IMR-90 (cell line): ENCODE results near the gene NUP93. TPM values are rescaled to one million over a fixed set of nuclear protein-coding genes. Genes with fewer than 3 reads are reported as not detected.

Experiments
- ATAC-seq: fragments of 200-7000 bp; cut with Tn5 transposase; 2 replicates; pipeline ENCODE4 v1.9.1; 2020; ENCODE audit warnings: low read depth, mild to moderate bottlenecking, moderate library complexity
- BruUV-seq: library from RNA; stranded (reverse); fragments of 400-500 nt; replicated peaks from 2 replicates; lab custom pipeline; 2021; lab: Mats Ljungman, UMichigan
- CTCF ChIA-PET: fragments of 300-600 bp; formaldehyde crosslinking; extraction: SDS; loops from one replicate; lab custom pipeline; 2021; ENCODE audit warnings: antibody characterized with exemption; lab: Yijun Ruan, JAX
- POLR2A ChIA-PET: fragments of 300-600 bp; sonication (Branson Sonifier 250); formaldehyde crosslinking; loops from one replicate; lab custom pipeline; 2022; ENCODE audit warnings: antibody characterized with exemption; ENCODE audit not compliant: unreplicated experiment; lab: Charles Lee
- DNase-seq: peaks from one replicate; pipeline ENCODE4 v3.0.0; 2013
- H2AFZ ChIP-seq: replicated peaks from 2 replicates; pipeline ENCODE3; 2013; ENCODE audit warnings: low read length, mild to moderate bottlenecking; ENCODE audit not compliant: poor library complexity
- H2AK5ac ChIP-seq: 2 replicates; pipeline ENCODE4 v1.6.1; 2013; ENCODE audit warnings: low read depth, low read length, inconsistent platforms
- H2AK9ac ChIP-seq: replicated peaks from 2 replicates; pipeline ENCODE3; 2013; ENCODE audit warnings: mild to moderate bottlenecking, low read depth, low read length, moderate library complexity; ENCODE audit not compliant: poor library complexity
- H2BK120ac ChIP-seq: 2 replicates; pipeline ENCODE4 v1.6.1; 2013; ENCODE audit warnings: low read depth, low read length, inconsistent platforms
- H2BK15ac ChIP-seq: 3 replicates; pipeline ENCODE4 v1.6.1; 2013; ENCODE audit warnings: low read depth, low read length, inconsistent platforms
- H2BK20ac ChIP-seq: 2 replicates; pipeline ENCODE4 v1.6.1; 2013; ENCODE audit warnings: low read depth, mild to moderate bottlenecking, inconsistent platforms, low read length, moderate library complexity
- H2BK5ac ChIP-seq: 2 replicates; pipeline ENCODE4 v1.6.1; 2013; ENCODE audit warnings: mild to moderate bottlenecking, low read depth, low read length, inconsistent platforms; ENCODE audit not compliant: poor library complexity, severe bottlenecking
- H3K14ac ChIP-seq: replicated peaks from 2 replicates; pipeline ENCODE4 v1.6.1; 2013; ENCODE audit warnings: low read depth, low read length, inconsistent platforms
- H3K18ac ChIP-seq: 2 replicates; pipeline ENCODE4 v1.6.1; 2013; ENCODE audit warnings: low read depth, low read length, control low read depth
- H3K23ac ChIP-seq: 2 replicates; pipeline ENCODE4 v1.6.1; 2013; ENCODE audit warnings: low read depth, low read length, inconsistent platforms
- H3K27ac ChIP-seq: 2 replicates; pipeline ENCODE4 v1.5.1; 2013; ENCODE audit warnings: mild to moderate bottlenecking, control low read depth, low read length; ENCODE audit not compliant: insufficient read depth
- H3K27me3 ChIP-seq: 2 replicates; pipeline ENCODE4 v1.6.1; 2013; ENCODE audit warnings: low read length; ENCODE audit not compliant: control insufficient read depth, insufficient read depth
- H3K36me3 ChIP-seq: 2 replicates; pipeline ENCODE4 v1.6.1; 2013; ENCODE audit warnings: low read length, mixed read lengths; ENCODE audit not compliant: control insufficient read depth, insufficient read depth
- H3K4ac ChIP-seq: 2 replicates; pipeline ENCODE4 v1.6.1; 2013; ENCODE audit warnings: low read depth, low read length, inconsistent platforms
- H3K4me1 ChIP-seq: 2 replicates; pipeline ENCODE4 v1.6.1; 2013; ENCODE audit warnings: low read length, mixed read lengths; ENCODE audit not compliant: control insufficient read depth, insufficient read depth
- H3K4me2 ChIP-seq: 2 replicates; pipeline ENCODE4 v1.6.1; 2013; ENCODE audit warnings: low read depth, mild to moderate bottlenecking, control low read depth, low read length, moderate library complexity
- H3K4me3 ChIP-seq: 2 replicates; pipeline ENCODE4 v1.5.1; 2013; ENCODE audit warnings: low read depth, mild to moderate bottlenecking, control low read depth, low read length, moderate library complexity; ENCODE audit not compliant: insufficient read depth
- H3K56ac ChIP-seq: 2 replicates; pipeline ENCODE4 v1.6.1; 2013; ENCODE audit warnings: low read length, inconsistent platforms; ENCODE audit not compliant: insufficient read depth; ENCODE audit errors: extremely low read depth
- H3K79me1 ChIP-seq, 2 experiments: 2 replicates each; pipeline ENCODE4 v1.6.1; 2013; ENCODE audit warnings: low read length in 2 of 2, inconsistent platforms in 1 of 2, low read depth in 1 of 2
- H3K9ac ChIP-seq: 2 replicates; pipeline ENCODE4 v1.6.1; 2013; ENCODE audit warnings: low read depth, low read length, control low read depth
- H3K9me1 ChIP-seq: 2 replicates; pipeline ENCODE4 v1.6.1; 2013; ENCODE audit warnings: low read length, inconsistent platforms; ENCODE audit not compliant: insufficient read depth
- H3K9me3 ChIP-seq: 2 replicates; pipeline ENCODE4 v1.6.1; 2013; ENCODE audit warnings: low read length; ENCODE audit not compliant: control insufficient read depth, insufficient read depth
- H4K20me1 ChIP-seq: 2 replicates; pipeline ENCODE4 v1.6.1; 2013; ENCODE audit warnings: low read length, inconsistent platforms; ENCODE audit not compliant: insufficient read depth
- H4K5ac ChIP-seq: 2 replicates; pipeline ENCODE4 v1.6.1; 2013; ENCODE audit warnings: mild to moderate bottlenecking, low read depth, low read length, control low read depth
- H4K8ac ChIP-seq, 2 experiments: 2 replicates each; pipeline ENCODE4 v1.6.1; 2013; ENCODE audit warnings: low read depth in 2 of 2, low read length in 2 of 2, control low read depth in 1 of 2, inconsistent platforms in 1 of 2
- H4K91ac ChIP-seq: 2 replicates; pipeline ENCODE4 v1.6.1; 2013; ENCODE audit warnings: low read depth, low read length, inconsistent platforms; ENCODE audit not compliant: insufficient read depth
- CHD1 ChIP-seq: IDR thresholded peaks from 2 replicates; pipeline ENCODE4 v1.6.1; 2012; ENCODE audit warnings: low read depth, low read length, improper control_type of control experiment
- POLR2A ChIP-seq: IDR thresholded peaks from 2 replicates; pipeline ENCODE4 v1.6.1; 2012; ENCODE audit warnings: mild to moderate bottlenecking, low read depth, low read length
- RFX5 ChIP-seq: IDR thresholded peaks from 2 replicates; pipeline ENCODE4 v1.8.0; 2012; ENCODE audit warnings: low read depth, mild to moderate bottlenecking, low read length, moderate library complexity
- WGBS, 2 experiments: methylation state at CpG; one replicate each; pipeline versions ENCODE4 v1.1.5 to v1.1.7; 2013; ENCODE audit warnings: missing lambda C conversion rate in 2 of 2; ENCODE audit not compliant: insufficient read length in 1 of 2; ENCODE audit errors: extremely low coverage in 2 of 2; 5-methylcytosine and 5-hydroxymethylcytosine counted together
- dilution Hi-C: fragments of 300-500 bp; cut with HindIII; formaldehyde crosslinking; loops from one replicate; pipeline ENCODE4 v1.14.3; 2018; ENCODE audit warnings: low sequenced_read_pairs; ENCODE audit not compliant: unreplicated experiment
- in situ Hi-C: fragments of 300-500 bp; cut with MboI; formaldehyde crosslinking; loops from 3 replicates; pipeline ENCODE4 v1.14.3; 2019; ENCODE audit warnings: low sequenced_read_pairs, inconsistent platforms, mixed read lengths
- intact Hi-C: fragments of 100-400 bp; cut with micrococcal nuclease; formaldehyde crosslinking; loops from 2 replicates; pipeline ENCODE4 v1.10.0; 2022
- polyA plus RNA-seq, 3 experiments: library from polyadenylated mRNA; depleted of rRNA; stranded (reverse); fragments of >200 nt; gene quantifications; 2 replicates each; pipeline ENCODE4 v1.2.3, GENCODE V29; 2012; ENCODE audit warnings: low replicate concordance in 1 of 3
- total RNA-seq: library from RNA; depleted of rRNA; stranded (reverse); fragments of >200 nt; gene quantifications from 2 replicates; pipeline ENCODE4 v1.2.3, GENCODE V29; 2012
- TF ChIP-seq, protein P1 (sequence below): fragments of 150-350 bp; IDR thresholded peaks from 2 replicates; pipeline ENCODE4 v1.6.1; 2017; ENCODE audit warnings: mild to moderate bottlenecking, antibody characterized with exemption, low read length, low read depth

Gene NUP93
- total and polyA plus RNA-seq, 2 of the 4 experiments (the other 2 are of a cell fraction): 54.6 to 72.6 TPM

- ChIA-PET POLR2A (no interaction called here), CTCF (no interaction called here)
- H3K14ac ChIP-seq: no peak overlapping the region
- H3K79me1 ChIP-seq: no peaks in the 10 kb centered on the region
- no peak overlapping the region for H3K23ac ChIP-seq
- H4K20me1 ChIP-seq: no peaks in the 10 kb centered on the region
- no peak overlapping the region for H2BK20ac ChIP-seq
- H3K9me1 ChIP-seq: peaks cover 12% of the 10 kb centered on the region; the same call in 1 of the 2 replicates
- H3K27ac ChIP-seq: no peak overlapping the region
- no peak overlapping the region for H3K9ac ChIP-seq
- TF ChIP-seq, protein P1, sequence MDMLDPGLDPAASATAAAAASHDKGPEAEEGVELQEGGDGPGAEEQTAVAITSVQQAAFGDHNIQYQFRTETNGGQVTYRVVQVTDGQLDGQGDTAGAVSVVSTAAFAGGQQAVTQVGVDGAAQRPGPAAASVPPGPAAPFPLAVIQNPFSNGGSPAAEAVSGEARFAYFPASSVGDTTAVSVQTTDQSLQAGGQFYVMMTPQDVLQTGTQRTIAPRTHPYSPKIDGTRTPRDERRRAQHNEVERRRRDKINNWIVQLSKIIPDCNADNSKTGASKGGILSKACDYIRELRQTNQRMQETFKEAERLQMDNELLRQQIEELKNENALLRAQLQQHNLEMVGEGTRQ: no peak
- TF ChIP-seq POLR2A (no peak), CHD1 (no peak), RFX5 (no peak)
- no peak overlapping the region for H2BK120ac ChIP-seq
- peaks cover 39% of the 10 kb centered on the region for H3K36me3 ChIP-seq
- H3K9me3 ChIP-seq: no peaks in the 10 kb centered on the region
- H3K56ac ChIP-seq: no peak overlapping the region
- no peak overlapping the region; the same call in 1 of the 2 replicates for H2AK5ac ChIP-seq
- H4K91ac ChIP-seq: no peak overlapping the region
- H2BK5ac ChIP-seq: no peak overlapping the region
- H3K4me2 ChIP-seq: no peak overlapping the region
- H3K27me3 ChIP-seq: no peaks in the 10 kb centered on the region
- intact Hi-C loops (no loop called here), in situ Hi-C loops (no loop called here), dilution Hi-C loops (no loop called here)
- H3K4me1 ChIP-seq: peaks cover 4% of the 10 kb centered on the region
- H3K18ac ChIP-seq: no peak overlapping the region
- BruUV-seq: no TSS peak
- no peak for ATAC-seq
- H3K4ac ChIP-seq: no peak overlapping the region
- no peak overlapping the region; a peak in 1 of 4 replicates for H4K8ac ChIP-seq
- no CpG with 5 or more reads among the region's 2 CpGs for WGBS, 2 experiments
- no peak overlapping the region for H2AFZ ChIP-seq
- H4K5ac ChIP-seq: peak overlapping the region; percentile 6; the same call in 1 of the 2 replicates
- H3K4me3 ChIP-seq: no peak overlapping the region
- DNase-seq: no peak
- no peak overlapping the region for H2AK9ac ChIP-seq
- no peak overlapping the region for H2BK15ac ChIP-seq
These were observed 105.4 kb downstream of the NUP93 start for GRCh38 chr16:56835320-56835719.
